GF-D8 (cell line): Measurements from ENCODE around the gene HLA-C.
"Not testable (repeated sequence)": the region's sequence is repeated elsewhere in the genome, so short reads cannot be mapped to it uniquely, and the experiment has no call there.

ENCODE experiments used
- DNase-seq: peaks from one replicate; lab custom pipeline; 2025; lab: John Stamatoyannopoulos, UW

HLA-C gene

GRCh38 chr6:31271641-31272357 is at the start of gene HLA-C:
TSS of gene HLA-C (minus strand) at chr6:31272092. CDS start at chr6:31272071, 21 bp downstream.
- peak; percentile 78 for DNase-seq

- DNase-seq: no peak
Measured at GRCh38 chr6:31321005-31321707, 49.3 kb upstream of the HLA-C start.

GRCh38 chr6:31317036-31317435 is 45.1 kb upstream of the HLA-C start:
- no peak for DNase-seq

GRCh38 chr6:31309641-31310040 is 37.7 kb upstream of the HLA-C start:
- DNase-seq: no peak

- no peak for DNase-seq
Measured at GRCh38 chr6:31308845-31309175, 36.9 kb upstream of the HLA-C start.

GRCh38 chr6:31308050-31308844 is 36.4 kb upstream of the HLA-C start:
- DNase-seq: no peak

GRCh38 chr6:31307669-31308049 is 35.8 kb upstream of the HLA-C start:
- DNase-seq: no peak

- DNase-seq: no peak
Measured at GRCh38 chr6:31305703-31306219, 33.9 kb upstream of the HLA-C start.

- no peak for DNase-seq
Measured at GRCh38 chr6:31304683-31305082, 32.8 kb upstream of the HLA-C start.

GRCh38 chr6:31300797-31301196 is 28.9 kb upstream of the HLA-C start:
- DNase-seq: no peak

GRCh38 chr6:31299947-31300346 is 28.1 kb upstream of the HLA-C start:
- DNase-seq: no peak

GRCh38 chr6:31299511-31299910 is 27.6 kb upstream of the HLA-C start:
- DNase-seq: no peak

GRCh38 chr6:31294056-31294455 is 22.2 kb upstream of the HLA-C start:
- DNase-seq: no peak

GRCh38 chr6:31293343-31293742 is 21.5 kb upstream of the HLA-C start:
- DNase-seq: no peak

GRCh38 chr6:31289788-31290187 is 17.9 kb upstream of the HLA-C start:
- DNase-seq: no peak

- DNase-seq: no peak
Measured at GRCh38 chr6:31287619-31288018, 15.7 kb upstream of the HLA-C start.

- DNase-seq: peak; percentile 34
Measured at GRCh38 chr6:31285982-31286381, 14.1 kb upstream of the HLA-C start.

GRCh38 chr6:31285486-31285885 is 13.6 kb upstream of the HLA-C start:
- DNase-seq: peak; percentile 76

GRCh38 chr6:31279647-31280046 is 7.8 kb upstream of the HLA-C start:
- not testable (repeated sequence) for DNase-seq

GRCh38 chr6:31272836-31273626 is 1.1 kb upstream of the HLA-C start:
- no peak for DNase-seq

- no peak for DNase-seq
Measured at GRCh38 chr6:31272436-31272835, 544 bp upstream of the HLA-C start.
